ENCODE data around the gene SIRPB1. TPM values are rescaled to one million over a fixed set of nuclear protein-coding genes. Genes with fewer than 3 reads are reported as not detected.
"Not testable (repeated sequence)": the region's sequence is repeated elsewhere in the genome, so short reads cannot be mapped to it uniquely, and the experiment has no call there.

The SIRPB1 gene
- total and polyA plus RNA-seq, 7 donors, result 0.36 to 5.2 (median 1.7) TPM; not detected in 1

GRCh38 chr20:1616858-1617434, 2.9 kb downstream of the SIRPB1 start:
- Histone ChIP-seq H3K27me3 (no peaks in the 10 kb centered on the region), H3K4me1 (no peaks in the 10 kb centered on the region), H3K36me3 (no peaks in the 10 kb centered on the region), H3K9me3 (no peaks in the 10 kb centered on the region), H3K4me3 (no peak overlapping the region), H3K27ac (no peak overlapping the region)
- TF ChIP-seq EP300 (IDR thresholded peaks at IDR 0.05) (no peak), POLR2AphosphoS5 (IDR thresholded peaks at IDR 0.05) (no peak), POLR2A (IDR thresholded peaks at IDR 0.05) (no peak), CTCF (IDR thresholded peaks at IDR 0.05) (no peak)
- intact Hi-C loops (cut with DNase I), result no loop called here
- DNase-seq, result no peak

GRCh38 chr20:1610404-1610803, 9.4 kb downstream of the SIRPB1 start:
- H3K36me3 ChIP-seq; intact Hi-C loops (cut with DNase I); H3K27me3 ChIP-seq; H3K27ac ChIP-seq; DNase-seq; H3K4me3 ChIP-seq; H3K4me1 ChIP-seq; H3K9me3 ChIP-seq: not testable (repeated sequence)
- 84% methylated on average over 5 of the region's 5 CpGs; no CpG with 5 or more reads in 1 of the 2 donors for WGBS, 2 donors

- intact Hi-C loops (cut with DNase I); DNase-seq; H3K27ac ChIP-seq; H3K4me3 ChIP-seq; H3K36me3 ChIP-seq; H3K9me3 ChIP-seq; H3K27me3 ChIP-seq; H3K4me1 ChIP-seq: not testable (repeated sequence)
- 67 to 85% methylated on average over 3 of the region's 5 CpGs for WGBS, 2 donors
Observed at GRCh38 chr20:1608678-1609347, 11.0 kb downstream of the SIRPB1 start.

GRCh38 chr20:1600736-1601135, 19.1 kb downstream of the SIRPB1 start:
- H3K27ac ChIP-seq, result no peak overlapping the region
- H3K36me3 ChIP-seq, result no peaks in the 10 kb centered on the region
- no peaks in the 10 kb centered on the region for H3K4me1 ChIP-seq
- no peak overlapping the region for H3K4me3 ChIP-seq
- WGBS, 2 donors, result 90% methylated on average over 5 of the region's 5 CpGs; no CpG with 5 or more reads in 1 of the 2 donors
- H3K27me3 ChIP-seq, result no peaks in the 10 kb centered on the region
- DNase-seq, result no peak
- no peaks in the 10 kb centered on the region for H3K9me3 ChIP-seq
- intact Hi-C loops (cut with DNase I), result no loop called here
- no peak for TF ChIP-seq CTCF (IDR thresholded peaks at IDR 0.05)
- TF ChIP-seq POLR2A (IDR thresholded peaks at IDR 0.05), result no peak
- TF ChIP-seq POLR2AphosphoS5 (IDR thresholded peaks at IDR 0.05), result no peak
- TF ChIP-seq EP300 (IDR thresholded peaks at IDR 0.05), result no peak

GRCh38 chr20:1595333-1595732, 24.5 kb downstream of the SIRPB1 start:
- no peak for DNase-seq
- H3K4me3 ChIP-seq, result no peak overlapping the region
- no peaks in the 10 kb centered on the region for H3K27me3 ChIP-seq
- no peaks in the 10 kb centered on the region for H3K9me3 ChIP-seq
- intact Hi-C loops (cut with DNase I), result no loop called here
- TF ChIP-seq EP300 (IDR thresholded peaks at IDR 0.05) (no peak), CTCF (IDR thresholded peaks at IDR 0.05) (no peak), POLR2AphosphoS5 (IDR thresholded peaks at IDR 0.05) (no peak), POLR2A (IDR thresholded peaks at IDR 0.05) (no peak)
- no peaks in the 10 kb centered on the region for H3K36me3 ChIP-seq
- no peak overlapping the region for H3K27ac ChIP-seq
- no peaks in the 10 kb centered on the region for H3K4me1 ChIP-seq
- WGBS, 2 donors, result 83% methylated on average over 1 of the region's 1 CpG; no CpG with 5 or more reads in 1 of the 2 donors

Data from sigmoid colon (tissue), 7 donors.